Liver (tissue), 9 donors: ENCODE data around the gene WDFY3. TPM values are rescaled to one million over a fixed set of nuclear protein-coding genes. Genes with fewer than 3 reads are reported as not detected.

Experiments
- DNase-seq: peaks from one replicate; pipeline ENCODE4 v3.0.0-alpha.2; 2017; ENCODE audit warnings: low spot score
- H3K27ac ChIP-seq, 2 donors: one replicate each; pipeline ENCODE4 v1.7.0; 2013; ENCODE audit warnings: inconsistent platforms in 2 of 2, low read length in 2 of 2, control low read depth in 1 of 2, low read depth in 1 of 2, mild to moderate bottlenecking in 1 of 2
- H3K27me3 ChIP-seq, 4 donors: one replicate each; pipeline versions ENCODE4 v1.6.1 to v1.7.0; 2013; ENCODE audit warnings: low read length in 3 of 4, inconsistent platforms in 1 of 4, mild to moderate bottlenecking in 1 of 4, moderate library complexity in 1 of 4; ENCODE audit not compliant: control insufficient read depth in 4 of 4, insufficient read depth in 4 of 4
- H3K36me3 ChIP-seq, 4 donors: one replicate each; pipeline versions ENCODE4 v1.6.1 to v1.7.0; 2013; ENCODE audit warnings: low read length in 3 of 4, mild to moderate bottlenecking in 3 of 4, low read depth in 1 of 4, moderate library complexity in 1 of 4; ENCODE audit not compliant: control insufficient read depth in 4 of 4, insufficient read depth in 3 of 4
- H3K4me1 ChIP-seq, 4 donors: one replicate each; pipeline versions ENCODE4 v1.6.1 to v1.7.0; 2013; ENCODE audit warnings: low read length in 3 of 4, mild to moderate bottlenecking in 3 of 4, moderate library complexity in 1 of 4; ENCODE audit not compliant: control insufficient read depth in 4 of 4, insufficient read depth in 4 of 4
- H3K4me3 ChIP-seq, 3 donors: one replicate each; pipeline versions ENCODE4 v1.6.1 to v1.7.0; 2013; ENCODE audit warnings: low read length in 3 of 3, control low read depth in 1 of 3, low read depth in 1 of 3, mild to moderate bottlenecking in 1 of 3
- H3K9ac ChIP-seq, 2 donors: one replicate each; pipeline ENCODE4 v1.7.0; 2013; ENCODE audit warnings: low read length in 2 of 2, mild to moderate bottlenecking in 2 of 2, moderate library complexity in 2 of 2, control low read depth in 1 of 2, low read depth in 1 of 2
- H3K9me3 ChIP-seq, 4 donors: one replicate each; pipeline versions ENCODE4 v1.6.1 to v1.7.0; 2013; ENCODE audit warnings: low read length in 3 of 4; ENCODE audit not compliant: control insufficient read depth in 4 of 4
- EGR1 ChIP-seq, 2 donors: IDR thresholded peaks; 2 replicates each; pipeline ENCODE4 v1.6.1; 2016 to 2018; ENCODE audit warnings: antibody characterized with exemption in 2 of 2, low read depth in 2 of 2
- FOXA1 ChIP-seq: IDR thresholded peaks from 2 replicates; pipeline ENCODE4 v1.6.1; 2016; ENCODE audit warnings: antibody characterized with exemption
- FOXA2 ChIP-seq: IDR thresholded peaks from 2 replicates; pipeline ENCODE4 v1.6.1; 2016; ENCODE audit warnings: antibody characterized with exemption
- GABPA ChIP-seq, 2 donors: IDR thresholded peaks in 1 of 2; conservative IDR thresholded peaks in 1 of 2; 2 replicates each; pipeline ENCODE4 v1.6.1; 2016; ENCODE audit warnings: antibody characterized with exemption in 2 of 2, mild to moderate bottlenecking in 1 of 2, moderate library complexity in 1 of 2
- HNF4A ChIP-seq, 2 donors: conservative IDR thresholded peaks; 2 replicates each; pipeline ENCODE4 v1.6.1; 2016; ENCODE audit warnings: antibody characterized with exemption in 2 of 2, mild to moderate bottlenecking in 2 of 2
- HNF4G ChIP-seq: IDR thresholded peaks from 2 replicates; pipeline ENCODE4 v1.6.1; 2016; ENCODE audit warnings: antibody characterized with exemption
- NR2F2 ChIP-seq: IDR thresholded peaks from 2 replicates; pipeline ENCODE4 v1.6.1; 2016; ENCODE audit warnings: antibody characterized with exemption
- RAD21 ChIP-seq, 2 donors: IDR thresholded peaks; 2 replicates each; pipeline ENCODE4 v1.6.1; 2016; ENCODE audit warnings: antibody characterized with exemption in 2 of 2, mild to moderate bottlenecking in 2 of 2
- RXRA ChIP-seq, 2 donors: IDR thresholded peaks; 2 replicates each; pipeline ENCODE4 v1.6.1; 2017 to 2018; ENCODE audit warnings: antibody characterized with exemption in 2 of 2, mild to moderate bottlenecking in 1 of 2
- SP1 ChIP-seq: IDR thresholded peaks from 2 replicates; pipeline ENCODE4 v1.6.1; 2018; ENCODE audit warnings: antibody characterized with exemption, mild to moderate bottlenecking
- TAF1 ChIP-seq: conservative IDR thresholded peaks from 2 replicates; pipeline ENCODE4 v1.6.1; 2016; ENCODE audit warnings: antibody characterized with exemption, mild to moderate bottlenecking
- WGBS: extraction: QIAGEN DNeasy Blood & Tissue Kit; methylation state at CpG from one replicate; pipeline ENCODE4 v1.1.7; 2013; 5-methylcytosine and 5-hydroxymethylcytosine counted together
- polyA plus RNA-seq, 2 donors: library from polyadenylated mRNA; stranded (reverse) in 1 of 2; unstranded in 1 of 2; fragments of 200-250 nt in 1 of 2; fragments of >200 nt in 1 of 2; fragmentation: Nextera tagmentation in 1 of 2; extraction: Ambion mirVana in 1 of 2; gene quantifications; one replicate each; pipeline versions ENCODE4 v1.2.1 to v1.2.3, GENCODE V29; 2013 to 2015
- total RNA-seq, 2 donors: library from RNA; depleted of rRNA; stranded (reverse); fragments of >200 nt; gene quantifications; one replicate each; pipeline ENCODE4 v1.2.3, GENCODE V29; 2014
- TF ChIP-seq, protein P1 (sequence below): fragments of 150-350 bp; IDR thresholded peaks from 2 replicates; pipeline ENCODE4 v1.5.1; 2017; ENCODE audit warnings: improper control_type of control experiment, low read depth, low read length; ENCODE audit not compliant: missing input control
- TF ChIP-seq, protein P2 (sequence below): IDR thresholded peaks from 2 replicates; pipeline ENCODE4 v1.6.1; 2016; ENCODE audit warnings: antibody characterized with exemption
- TF ChIP-seq, protein P3 (sequence below): IDR thresholded peaks from 2 replicates; pipeline ENCODE4 v1.6.1; 2016; ENCODE audit warnings: antibody characterized with exemption
- TF ChIP-seq, protein P4 (sequence below): IDR thresholded peaks from 2 replicates; pipeline ENCODE4 v1.6.1; 2016; ENCODE audit warnings: antibody characterized with exemption
- donor health status: healthy.
- donor health status: healthy.
- donor health status: healthy.
- donor health status: healthy.
- donor health status: healthy.

WDFY3 gene
- total and polyA plus RNA-seq, 4 donors: 3.2 to 50.5 (median 19.2) TPM

DNA sequence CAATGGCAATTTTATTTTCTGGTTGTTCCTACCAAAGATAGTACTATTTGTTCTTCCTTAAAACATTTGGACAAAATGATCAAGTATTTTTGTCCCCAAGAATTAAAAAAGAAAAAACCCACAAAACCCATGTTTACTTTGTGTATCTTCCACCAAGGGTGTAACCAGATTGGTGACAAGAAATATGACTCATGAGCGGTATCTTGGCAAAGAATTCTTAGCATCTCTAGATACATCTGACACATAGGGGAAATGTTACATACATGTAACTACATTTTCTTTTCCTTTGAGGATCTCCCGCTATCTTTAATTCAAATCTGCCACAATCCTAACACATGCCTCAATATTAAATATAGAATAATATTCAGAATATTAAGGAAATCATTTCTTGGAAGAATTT, 78.7 kb downstream of the WDFY3 start:
- no peak overlapping the region for H3K27ac ChIP-seq
- H3K36me3 ChIP-seq: no peaks in the 10 kb centered on the region
- no peak for DNase-seq
- peaks cover 0 to 4% (median 1%) of the 10 kb centered on the region in 4 donors for H3K4me1 ChIP-seq
- H3K4me3 ChIP-seq: no peak overlapping the region
- H3K9ac ChIP-seq: no peak overlapping the region
- H3K27me3 ChIP-seq: no peaks in the 10 kb centered on the region
- 94% methylated on average over 2 of the region's 2 CpGs for WGBS
- TF ChIP-seq GABPA (IDR thresholded peaks at IDR 0.05 in 1 of 2, conservative IDR thresholded peaks at IDR 0.05 in 1 of 2) (no peak), NR2F2 (no peak), FOXA2 (no peak), SP1 (no peak), TAF1 (no peak)
- TF ChIP-seq, protein P1, sequence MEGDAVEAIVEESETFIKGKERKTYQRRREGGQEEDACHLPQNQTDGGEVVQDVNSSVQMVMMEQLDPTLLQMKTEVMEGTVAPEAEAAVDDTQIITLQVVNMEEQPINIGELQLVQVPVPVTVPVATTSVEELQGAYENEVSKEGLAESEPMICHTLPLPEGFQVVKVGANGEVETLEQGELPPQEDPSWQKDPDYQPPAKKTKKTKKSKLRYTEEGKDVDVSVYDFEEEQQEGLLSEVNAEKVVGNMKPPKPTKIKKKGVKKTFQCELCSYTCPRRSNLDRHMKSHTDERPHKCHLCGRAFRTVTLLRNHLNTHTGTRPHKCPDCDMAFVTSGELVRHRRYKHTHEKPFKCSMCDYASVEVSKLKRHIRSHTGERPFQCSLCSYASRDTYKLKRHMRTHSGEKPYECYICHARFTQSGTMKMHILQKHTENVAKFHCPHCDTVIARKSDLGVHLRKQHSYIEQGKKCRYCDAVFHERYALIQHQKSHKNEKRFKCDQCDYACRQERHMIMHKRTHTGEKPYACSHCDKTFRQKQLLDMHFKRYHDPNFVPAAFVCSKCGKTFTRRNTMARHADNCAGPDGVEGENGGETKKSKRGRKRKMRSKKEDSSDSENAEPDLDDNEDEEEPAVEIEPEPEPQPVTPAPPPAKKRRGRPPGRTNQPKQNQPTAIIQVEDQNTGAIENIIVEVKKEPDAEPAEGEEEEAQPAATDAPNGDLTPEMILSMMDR: no peak
- no peaks in the 10 kb centered on the region for H3K9me3 ChIP-seq

- no peaks in the 10 kb centered on the region for H3K9me3 ChIP-seq
- H3K36me3 ChIP-seq: no peaks in the 10 kb centered on the region
- no peak for TF ChIP-seq HNF4A (conservative IDR thresholded peaks at IDR 0.05)
- TF ChIP-seq, protein P2, sequence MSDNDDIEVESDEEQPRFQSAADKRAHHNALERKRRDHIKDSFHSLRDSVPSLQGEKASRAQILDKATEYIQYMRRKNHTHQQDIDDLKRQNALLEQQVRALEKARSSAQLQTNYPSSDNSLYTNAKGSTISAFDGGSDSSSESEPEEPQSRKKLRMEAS: no peak
- H3K4me3 ChIP-seq: no peak overlapping the region
- H3K4me1 ChIP-seq: no peaks in the 10 kb centered on the region
- H3K9ac ChIP-seq: no peak overlapping the region
- DNase-seq: no peak
- WGBS: 91% methylated on average over 4 of the region's 4 CpGs
- H3K27ac ChIP-seq: no peak overlapping the region
- H3K27me3 ChIP-seq: no peaks in the 10 kb centered on the region
Measured at GRCh38 chr4:84879651-84880200, 86.8 kb downstream of the WDFY3 start.

GRCh38 chr4:84878546-84878945, 87.9 kb downstream of the WDFY3 start:
- H3K4me3 ChIP-seq: no peak overlapping the region
- H3K27ac ChIP-seq: no peak overlapping the region
- no peaks in the 10 kb centered on the region for H3K4me1 ChIP-seq
- no peaks in the 10 kb centered on the region for H3K9me3 ChIP-seq
- H3K27me3 ChIP-seq: no peaks in the 10 kb centered on the region
- TF ChIP-seq FOXA1: no peak
- TF ChIP-seq, protein P2: no peak
- no peak for TF ChIP-seq GABPA (IDR thresholded peaks at IDR 0.05 in 1 of 2, conservative IDR thresholded peaks at IDR 0.05 in 1 of 2)
- H3K9ac ChIP-seq: no peak overlapping the region
- no peaks in the 10 kb centered on the region for H3K36me3 ChIP-seq
- WGBS: 91% methylated on average over 3 of the region's 3 CpGs
- DNase-seq: no peak

GRCh38 chr4:84878090-84878489, 88.4 kb downstream of the WDFY3 start:
- TF ChIP-seq, protein P3, sequence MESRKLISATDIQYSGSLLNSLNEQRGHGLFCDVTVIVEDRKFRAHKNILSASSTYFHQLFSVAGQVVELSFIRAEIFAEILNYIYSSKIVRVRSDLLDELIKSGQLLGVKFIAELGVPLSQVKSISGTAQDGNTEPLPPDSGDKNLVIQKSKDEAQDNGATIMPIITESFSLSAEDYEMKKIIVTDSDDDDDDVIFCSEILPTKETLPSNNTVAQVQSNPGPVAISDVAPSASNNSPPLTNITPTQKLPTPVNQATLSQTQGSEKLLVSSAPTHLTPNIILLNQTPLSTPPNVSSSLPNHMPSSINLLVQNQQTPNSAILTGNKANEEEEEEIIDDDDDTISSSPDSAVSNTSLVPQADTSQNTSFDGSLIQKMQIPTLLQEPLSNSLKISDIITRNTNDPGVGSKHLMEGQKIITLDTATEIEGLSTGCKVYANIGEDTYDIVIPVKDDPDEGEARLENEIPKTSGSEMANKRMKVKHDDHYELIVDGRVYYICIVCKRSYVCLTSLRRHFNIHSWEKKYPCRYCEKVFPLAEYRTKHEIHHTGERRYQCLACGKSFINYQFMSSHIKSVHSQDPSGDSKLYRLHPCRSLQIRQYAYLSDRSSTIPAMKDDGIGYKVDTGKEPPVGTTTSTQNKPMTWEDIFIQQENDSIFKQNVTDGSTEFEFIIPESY: no peak
- TF ChIP-seq, protein P4, sequence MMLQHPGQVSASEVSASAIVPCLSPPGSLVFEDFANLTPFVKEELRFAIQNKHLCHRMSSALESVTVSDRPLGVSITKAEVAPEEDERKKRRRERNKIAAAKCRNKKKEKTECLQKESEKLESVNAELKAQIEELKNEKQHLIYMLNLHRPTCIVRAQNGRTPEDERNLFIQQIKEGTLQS: no peak
- no peak for TF ChIP-seq GABPA (IDR thresholded peaks at IDR 0.05 in 1 of 2, conservative IDR thresholded peaks at IDR 0.05 in 1 of 2)
- no peak for TF ChIP-seq FOXA1
- TF ChIP-seq RXRA (IDR thresholded peaks at IDR 0.05): no peak
- TF ChIP-seq SP1: no peak
- TF ChIP-seq, protein P2: no peak
- TF ChIP-seq EGR1 (IDR thresholded peaks at IDR 0.05; ENCODE audit: low read depth in 2 of 2): no peak
- no peak for TF ChIP-seq TAF1
- TF ChIP-seq NR2F2: no peak
- no peak for TF ChIP-seq HNF4G
- no peak for TF ChIP-seq RAD21 (IDR thresholded peaks at IDR 0.05)
- no peaks in the 10 kb centered on the region for H3K36me3 ChIP-seq
- DNase-seq: no peak
- H3K4me3 ChIP-seq: no peak overlapping the region
- no peaks in the 10 kb centered on the region for H3K4me1 ChIP-seq
- no peak overlapping the region for H3K9ac ChIP-seq
- H3K27ac ChIP-seq: no peak overlapping the region
- H3K9me3 ChIP-seq: no peaks in the 10 kb centered on the region
- no peaks in the 10 kb centered on the region for H3K27me3 ChIP-seq
- 92% methylated on average over 1 of the region's 1 CpG for WGBS
